PC-3 (cell line): ENCODE measurements around the gene RBFOX2.

Experiments used
- EZH2 ChIP-seq: fragments of 300-600 bp; sonication (generic); IDR thresholded peaks from one replicate; pipeline ENCODE4 v1.6.1; 2017; ENCODE audit warnings: antibody characterized with exemption, mild to moderate bottlenecking, low read length; ENCODE audit not compliant: unreplicated experiment
- EZH2phosphoT487 ChIP-seq: fragments of 300-600 bp; sonication (generic); IDR thresholded peaks from 2 replicates; pipeline ENCODE4 v1.6.1; 2018; ENCODE audit warnings: mild to moderate bottlenecking, antibody characterized with exemption, low read length, borderline replicate concordance
- TF ChIP-seq, protein P1 (sequence below): fragments of 300-600 bp; sonication (generic); conservative IDR thresholded peaks from 2 replicates; pipeline ENCODE4 v1.5.1; 2017; ENCODE audit warnings: antibody characterized with exemption, low read depth, mild to moderate bottlenecking, low read length

DNA sequence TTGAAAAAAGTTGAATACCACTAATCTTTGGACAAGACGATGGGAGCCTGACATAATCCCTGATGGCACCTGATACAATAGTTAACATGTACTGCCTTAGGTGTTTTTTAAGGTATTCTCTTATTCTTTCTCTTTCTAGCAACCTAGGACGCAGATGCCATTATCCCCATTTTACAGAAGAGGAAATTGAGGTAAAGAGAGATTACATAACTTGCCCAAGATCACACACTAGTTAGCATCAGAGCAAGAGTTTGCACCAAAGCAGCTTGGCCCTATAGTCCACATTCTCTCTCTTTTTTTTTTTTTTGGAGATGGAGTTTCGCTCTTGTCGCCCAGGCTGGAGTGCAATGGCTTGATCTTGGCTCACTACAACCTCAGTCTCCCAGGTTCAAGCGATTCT lies 35.7 kb upstream of the RBFOX2 start:
- TF ChIP-seq, protein P1, sequence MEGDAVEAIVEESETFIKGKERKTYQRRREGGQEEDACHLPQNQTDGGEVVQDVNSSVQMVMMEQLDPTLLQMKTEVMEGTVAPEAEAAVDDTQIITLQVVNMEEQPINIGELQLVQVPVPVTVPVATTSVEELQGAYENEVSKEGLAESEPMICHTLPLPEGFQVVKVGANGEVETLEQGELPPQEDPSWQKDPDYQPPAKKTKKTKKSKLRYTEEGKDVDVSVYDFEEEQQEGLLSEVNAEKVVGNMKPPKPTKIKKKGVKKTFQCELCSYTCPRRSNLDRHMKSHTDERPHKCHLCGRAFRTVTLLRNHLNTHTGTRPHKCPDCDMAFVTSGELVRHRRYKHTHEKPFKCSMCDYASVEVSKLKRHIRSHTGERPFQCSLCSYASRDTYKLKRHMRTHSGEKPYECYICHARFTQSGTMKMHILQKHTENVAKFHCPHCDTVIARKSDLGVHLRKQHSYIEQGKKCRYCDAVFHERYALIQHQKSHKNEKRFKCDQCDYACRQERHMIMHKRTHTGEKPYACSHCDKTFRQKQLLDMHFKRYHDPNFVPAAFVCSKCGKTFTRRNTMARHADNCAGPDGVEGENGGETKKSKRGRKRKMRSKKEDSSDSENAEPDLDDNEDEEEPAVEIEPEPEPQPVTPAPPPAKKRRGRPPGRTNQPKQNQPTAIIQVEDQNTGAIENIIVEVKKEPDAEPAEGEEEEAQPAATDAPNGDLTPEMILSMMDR: no peak
- TF ChIP-seq EZH2 (no peak), EZH2phosphoT487 (no peak)
